ENCODE measurements around the gene HCN2.

Gene HCN2

DNA sequence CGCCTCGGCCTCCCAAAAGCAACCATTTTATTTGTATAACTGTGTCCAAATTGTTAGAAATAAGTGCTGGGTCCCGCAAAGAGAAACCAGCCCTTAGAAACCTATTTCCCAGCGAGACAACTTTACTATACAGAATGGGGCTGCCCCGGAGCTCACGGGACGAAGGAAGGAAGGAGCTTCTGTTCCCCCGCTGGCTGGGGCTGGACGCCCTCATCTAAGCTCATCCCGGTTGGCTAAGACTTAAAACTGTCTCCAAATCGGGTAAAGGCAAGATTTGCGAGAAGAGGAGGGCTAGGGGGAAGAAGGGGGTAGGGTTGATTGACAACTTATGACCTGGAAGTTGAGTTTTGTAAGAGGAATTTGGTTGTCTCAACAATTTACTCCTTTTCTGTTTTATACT lies 29.6 kb upstream of the HCN2 start:
- H3K4me3 ChIP-seq (replicated peaks; ENCODE audit: low read depth, low read length) = no peak overlapping the region
- TF ChIP-seq CTCF (IDR thresholded peaks at IDR 0.05; ENCODE audit: low read depth, low read length, missing control alignments) = no peak
- no peak for DNase-seq (ENCODE audit: extremely low read depth, low read depth)

DNA sequence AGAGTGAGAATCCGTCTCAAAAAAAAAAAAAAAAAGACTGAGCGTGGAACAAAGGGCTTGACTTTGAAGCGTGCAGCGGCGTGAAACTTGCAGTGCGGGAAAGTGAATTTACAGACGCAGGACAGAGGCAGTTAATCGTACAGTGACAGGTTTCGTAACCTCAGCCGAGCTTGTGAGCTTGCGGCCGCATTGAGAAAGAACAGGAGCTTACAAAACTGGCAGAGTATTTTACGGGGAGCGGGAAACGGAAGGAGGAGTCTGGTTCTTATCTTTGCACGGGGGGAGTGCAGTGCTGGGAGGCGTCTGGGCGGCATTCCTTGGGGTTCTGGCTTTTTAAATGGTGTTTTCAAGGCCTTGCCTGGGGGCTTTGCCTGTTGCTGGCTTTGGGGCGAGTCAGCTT lies 23.3 kb upstream of the HCN2 start:
- no peak overlapping the region for H3K4me3 ChIP-seq (replicated peaks; ENCODE audit: low read depth, low read length)
- TF ChIP-seq CTCF (IDR thresholded peaks at IDR 0.05; ENCODE audit: low read depth, low read length, missing control alignments) = no peak
- DNase-seq (ENCODE audit: extremely low read depth, low read depth) = no peak

GRCh38 chr19:566844-567243 lies 22.8 kb upstream of the HCN2 start:
- no peak for TF ChIP-seq CTCF (IDR thresholded peaks at IDR 0.05; ENCODE audit: low read depth, low read length, missing control alignments)
- DNase-seq (ENCODE audit: extremely low read depth, low read depth) = no peak

DNA sequence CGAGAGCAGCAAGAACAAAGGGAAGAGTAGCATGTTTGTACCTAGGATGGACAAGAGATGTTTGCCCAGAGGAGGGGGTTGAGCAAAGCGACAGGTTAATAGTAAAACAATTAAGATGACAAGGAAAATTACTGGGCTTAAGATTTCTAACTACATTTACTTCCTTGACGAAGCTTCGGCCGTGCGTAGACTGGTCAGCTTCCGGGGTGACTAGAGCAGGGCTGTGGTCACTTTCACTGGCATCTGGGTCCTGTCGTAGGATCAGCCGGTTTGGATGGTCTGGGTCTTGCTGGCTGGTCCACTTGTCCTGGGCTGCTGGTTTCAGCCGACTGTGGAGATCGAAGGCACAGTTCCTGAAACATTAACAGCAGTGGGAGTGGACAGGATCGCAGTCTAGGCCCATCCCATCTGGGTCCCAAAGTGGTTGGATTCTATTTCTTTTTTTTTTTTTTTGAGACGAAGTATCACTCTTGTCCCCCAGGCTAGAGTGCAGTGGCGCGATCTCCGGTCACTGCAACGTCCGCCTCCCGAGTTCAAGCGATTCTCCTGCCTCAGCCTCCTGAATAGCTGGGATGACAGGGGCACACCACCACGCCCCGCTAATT lies 22.3 kb upstream of the HCN2 start:
- TF ChIP-seq CTCF (IDR thresholded peaks at IDR 0.05; ENCODE audit: low read depth, low read length, missing control alignments) = no peak
- DNase-seq (ENCODE audit: extremely low read depth, low read depth) = no peak
- no peak overlapping the region for H3K4me3 ChIP-seq (replicated peaks; ENCODE audit: low read depth, low read length)

More at GRCh38 chr19:566844-567243, 22.8 kb upstream of the HCN2 start:
- H3K4me3 ChIP-seq (replicated peaks; ENCODE audit: low read depth, low read length) = no peak overlapping the region

- TF ChIP-seq CTCF (IDR thresholded peaks at IDR 0.05; ENCODE audit: low read depth, low read length, missing control alignments) = no peak
- H3K4me3 ChIP-seq (replicated peaks; ENCODE audit: low read depth, low read length) = no peak overlapping the region
- no peak for DNase-seq (ENCODE audit: extremely low read depth, low read depth)
These were observed 19.4 kb upstream of the HCN2 start for GRCh38 chr19:570251-570686.

- H3K4me3 ChIP-seq (replicated peaks; ENCODE audit: low read depth, low read length) = peak overlapping the region; percentile 49
- no peak for DNase-seq (ENCODE audit: extremely low read depth, low read depth)
- TF ChIP-seq CTCF (IDR thresholded peaks at IDR 0.05; ENCODE audit: low read depth, low read length, missing control alignments) = no peak
These were observed 18.6 kb upstream of the HCN2 start for GRCh38 chr19:570937-571565.

Measured in HFF-Myc (cell line).